DMS153 treated with DMSO at 0.1 percent for 48 hours (cell line): Measurements from ENCODE around the gene LAMA5.

Experiments used
- DNase-seq: peaks from one replicate; lab custom pipeline; 2025; ENCODE audit not compliant: unreplicated experiment; lab: John Stamatoyannopoulos, UW

LAMA5 gene, protein sequence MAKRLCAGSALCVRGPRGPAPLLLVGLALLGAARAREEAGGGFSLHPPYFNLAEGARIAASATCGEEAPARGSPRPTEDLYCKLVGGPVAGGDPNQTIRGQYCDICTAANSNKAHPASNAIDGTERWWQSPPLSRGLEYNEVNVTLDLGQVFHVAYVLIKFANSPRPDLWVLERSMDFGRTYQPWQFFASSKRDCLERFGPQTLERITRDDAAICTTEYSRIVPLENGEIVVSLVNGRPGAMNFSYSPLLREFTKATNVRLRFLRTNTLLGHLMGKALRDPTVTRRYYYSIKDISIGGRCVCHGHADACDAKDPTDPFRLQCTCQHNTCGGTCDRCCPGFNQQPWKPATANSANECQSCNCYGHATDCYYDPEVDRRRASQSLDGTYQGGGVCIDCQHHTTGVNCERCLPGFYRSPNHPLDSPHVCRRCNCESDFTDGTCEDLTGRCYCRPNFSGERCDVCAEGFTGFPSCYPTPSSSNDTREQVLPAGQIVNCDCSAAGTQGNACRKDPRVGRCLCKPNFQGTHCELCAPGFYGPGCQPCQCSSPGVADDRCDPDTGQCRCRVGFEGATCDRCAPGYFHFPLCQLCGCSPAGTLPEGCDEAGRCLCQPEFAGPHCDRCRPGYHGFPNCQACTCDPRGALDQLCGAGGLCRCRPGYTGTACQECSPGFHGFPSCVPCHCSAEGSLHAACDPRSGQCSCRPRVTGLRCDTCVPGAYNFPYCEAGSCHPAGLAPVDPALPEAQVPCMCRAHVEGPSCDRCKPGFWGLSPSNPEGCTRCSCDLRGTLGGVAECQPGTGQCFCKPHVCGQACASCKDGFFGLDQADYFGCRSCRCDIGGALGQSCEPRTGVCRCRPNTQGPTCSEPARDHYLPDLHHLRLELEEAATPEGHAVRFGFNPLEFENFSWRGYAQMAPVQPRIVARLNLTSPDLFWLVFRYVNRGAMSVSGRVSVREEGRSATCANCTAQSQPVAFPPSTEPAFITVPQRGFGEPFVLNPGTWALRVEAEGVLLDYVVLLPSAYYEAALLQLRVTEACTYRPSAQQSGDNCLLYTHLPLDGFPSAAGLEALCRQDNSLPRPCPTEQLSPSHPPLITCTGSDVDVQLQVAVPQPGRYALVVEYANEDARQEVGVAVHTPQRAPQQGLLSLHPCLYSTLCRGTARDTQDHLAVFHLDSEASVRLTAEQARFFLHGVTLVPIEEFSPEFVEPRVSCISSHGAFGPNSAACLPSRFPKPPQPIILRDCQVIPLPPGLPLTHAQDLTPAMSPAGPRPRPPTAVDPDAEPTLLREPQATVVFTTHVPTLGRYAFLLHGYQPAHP (N-terminal part only)

DNA sequence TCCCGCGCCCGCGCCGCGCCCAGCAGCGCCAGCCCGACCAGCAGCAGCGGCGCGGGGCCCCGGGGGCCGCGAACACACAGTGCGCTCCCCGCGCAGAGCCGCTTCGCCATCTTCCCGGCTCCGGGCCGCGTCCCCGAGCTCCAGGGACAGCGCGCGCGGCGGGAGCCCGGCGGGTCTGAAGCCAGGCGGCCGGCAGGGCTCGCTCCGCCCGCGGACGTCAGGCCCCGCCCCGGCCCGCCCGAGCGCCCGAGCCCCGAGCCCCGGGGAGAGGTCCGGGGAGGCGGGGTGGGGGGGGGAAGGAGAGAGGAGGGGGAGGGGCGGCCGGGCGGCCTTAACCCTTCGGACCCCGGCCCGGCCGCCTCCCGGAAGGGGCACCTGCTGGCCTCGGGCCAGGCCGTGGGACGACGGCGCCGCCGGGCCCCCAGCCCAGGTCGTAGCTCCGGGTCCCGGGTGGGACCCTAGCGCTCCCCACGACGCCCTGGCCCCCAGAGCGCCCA lies at the start of gene LAMA5:
Gene LAMA5, minus strand, starts transcription at position 177 of the 497 bp plus-strand sequence. Its CDS starts 67 bp downstream, at position 110.
- no peak for DNase-seq

DNA sequence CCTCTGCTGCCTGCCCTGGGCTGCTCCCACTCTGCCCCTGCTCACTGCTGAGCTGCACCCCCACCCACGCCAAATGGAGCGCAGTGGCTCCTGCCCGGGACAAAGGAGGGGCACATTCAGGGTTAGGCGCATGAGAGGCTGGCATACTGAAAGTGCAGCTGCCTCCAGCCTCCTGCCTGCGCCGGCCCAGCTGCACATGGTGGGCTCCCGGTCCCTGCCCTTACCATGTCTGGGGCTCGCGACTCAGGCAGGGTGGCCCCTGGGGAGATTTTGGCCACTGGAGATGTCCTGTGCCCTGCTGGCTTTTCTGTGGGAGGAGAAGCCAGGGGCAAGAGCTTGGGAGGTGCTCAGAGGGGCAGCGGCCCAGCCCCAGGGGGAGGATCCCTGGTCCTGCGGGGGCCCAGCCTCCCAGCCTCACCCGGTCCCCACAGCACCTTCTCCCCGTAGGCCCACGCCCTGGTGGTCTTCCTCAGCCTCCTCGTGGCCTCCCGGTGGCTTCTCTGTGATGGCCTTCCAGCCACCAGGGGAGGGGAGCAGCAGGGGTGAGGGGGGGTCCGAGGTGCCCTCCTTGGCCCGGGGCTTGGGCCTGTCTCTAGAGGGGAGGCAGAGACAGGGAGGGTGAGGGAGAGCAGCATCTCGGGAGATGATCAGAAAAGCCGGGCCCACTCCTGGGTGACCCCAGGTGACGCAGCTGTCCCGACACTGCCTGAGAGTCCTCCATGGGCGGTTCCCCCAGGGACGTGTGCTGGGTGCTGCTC lies 48.4 kb upstream of the LAMA5 start:
- DNase-seq: no peak

DNA sequence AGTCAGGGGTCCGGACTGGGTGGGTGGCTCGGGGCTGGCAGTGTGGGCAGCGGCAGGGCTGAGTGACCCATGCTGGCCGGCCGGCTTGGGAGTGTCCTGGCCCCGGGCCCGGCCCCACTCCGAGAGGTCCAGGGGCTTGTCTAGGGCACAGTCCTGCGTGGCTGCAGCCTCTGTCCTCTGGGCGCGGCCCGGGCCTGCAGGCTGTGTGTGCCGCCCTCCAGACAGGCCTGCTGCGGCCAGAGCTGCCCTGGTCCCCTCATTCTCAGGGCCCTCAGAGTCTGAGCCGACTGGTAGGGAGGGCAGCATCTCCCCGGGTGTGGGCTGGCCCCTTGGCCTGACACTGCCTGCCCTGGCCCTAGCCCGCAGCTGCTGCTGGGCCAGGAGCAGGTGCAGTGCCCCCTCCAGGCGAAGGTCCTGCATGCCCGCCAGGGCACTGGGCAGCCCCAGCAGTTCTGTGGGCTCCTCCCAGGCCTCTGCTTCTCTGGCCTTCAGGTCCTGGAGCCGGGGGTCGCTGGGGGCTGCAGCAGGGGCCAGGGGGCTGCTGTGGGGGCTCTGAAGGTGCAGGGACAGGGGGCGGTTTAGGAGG lies 46.9 kb upstream of the LAMA5 start:
- no peak for DNase-seq

DNA sequence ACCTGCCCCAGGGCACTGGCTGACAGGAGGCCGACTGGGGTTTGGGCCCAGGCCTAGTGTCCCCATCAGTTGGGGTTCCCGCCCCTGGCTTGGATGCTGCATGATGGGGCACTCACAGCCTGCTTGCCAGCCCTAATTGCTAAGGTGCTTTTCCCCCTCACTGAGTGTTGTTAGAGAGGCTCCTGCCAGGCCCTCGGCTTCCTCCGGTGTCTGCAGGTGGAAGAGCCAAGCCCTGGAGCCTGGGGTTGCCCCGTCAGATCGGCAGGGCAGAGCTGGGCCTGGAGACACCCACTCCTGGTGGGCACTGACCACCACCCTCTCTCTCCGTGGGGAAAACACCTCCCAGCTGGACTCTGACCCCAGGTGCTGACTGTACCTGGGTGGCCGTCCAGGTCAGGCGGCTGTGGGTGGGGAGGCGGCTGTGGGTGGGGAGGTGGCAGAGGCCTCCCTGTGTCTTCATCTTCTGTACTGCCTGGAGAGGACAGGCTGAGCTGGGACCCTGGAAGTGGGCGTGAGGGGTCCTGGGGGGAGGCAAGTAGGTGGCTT lies 46.0 kb upstream of the LAMA5 start:
- DNase-seq: no peak

DNA sequence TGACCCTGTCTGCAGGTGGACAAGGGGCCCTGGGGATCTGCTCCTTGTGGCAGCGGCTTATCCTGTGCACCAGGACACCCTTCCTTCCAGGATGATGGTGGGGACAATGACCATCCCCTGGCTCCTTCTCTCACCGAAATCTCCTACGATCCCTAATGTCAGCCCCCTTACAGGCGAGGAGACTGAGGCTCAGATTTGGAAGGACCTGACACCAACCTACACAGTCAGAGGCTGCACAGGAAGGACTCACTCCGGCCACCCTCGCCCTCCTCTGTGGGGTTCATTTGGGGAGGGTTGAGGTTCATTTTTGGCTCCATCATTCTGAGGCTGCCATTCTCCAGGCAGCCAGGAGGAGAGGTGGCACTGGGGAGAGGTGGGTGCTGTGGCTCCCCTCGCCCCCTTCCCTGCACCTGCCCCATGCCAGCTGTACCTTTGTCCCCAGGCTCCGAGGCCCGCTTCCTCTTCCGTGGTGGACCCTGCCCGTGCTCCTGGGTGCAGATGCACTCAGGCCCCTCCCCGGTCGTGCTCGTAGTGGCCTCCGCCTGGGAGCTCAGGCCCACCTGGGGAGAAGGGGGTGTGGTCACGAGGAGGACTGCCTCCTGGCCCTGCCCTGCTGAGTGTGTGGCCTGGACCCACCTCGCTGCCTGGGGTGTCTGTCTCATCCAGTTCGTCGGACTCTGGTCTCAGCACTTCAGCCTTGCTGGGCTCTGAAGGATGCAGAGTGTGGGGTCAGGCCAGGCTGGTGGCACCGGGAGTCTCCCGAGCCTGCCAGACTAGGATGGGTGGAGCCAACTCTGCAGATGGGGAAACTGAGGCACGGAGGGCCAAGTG lies 45.3 kb upstream of the LAMA5 start:
- peak; percentile 7 for DNase-seq

DNA sequence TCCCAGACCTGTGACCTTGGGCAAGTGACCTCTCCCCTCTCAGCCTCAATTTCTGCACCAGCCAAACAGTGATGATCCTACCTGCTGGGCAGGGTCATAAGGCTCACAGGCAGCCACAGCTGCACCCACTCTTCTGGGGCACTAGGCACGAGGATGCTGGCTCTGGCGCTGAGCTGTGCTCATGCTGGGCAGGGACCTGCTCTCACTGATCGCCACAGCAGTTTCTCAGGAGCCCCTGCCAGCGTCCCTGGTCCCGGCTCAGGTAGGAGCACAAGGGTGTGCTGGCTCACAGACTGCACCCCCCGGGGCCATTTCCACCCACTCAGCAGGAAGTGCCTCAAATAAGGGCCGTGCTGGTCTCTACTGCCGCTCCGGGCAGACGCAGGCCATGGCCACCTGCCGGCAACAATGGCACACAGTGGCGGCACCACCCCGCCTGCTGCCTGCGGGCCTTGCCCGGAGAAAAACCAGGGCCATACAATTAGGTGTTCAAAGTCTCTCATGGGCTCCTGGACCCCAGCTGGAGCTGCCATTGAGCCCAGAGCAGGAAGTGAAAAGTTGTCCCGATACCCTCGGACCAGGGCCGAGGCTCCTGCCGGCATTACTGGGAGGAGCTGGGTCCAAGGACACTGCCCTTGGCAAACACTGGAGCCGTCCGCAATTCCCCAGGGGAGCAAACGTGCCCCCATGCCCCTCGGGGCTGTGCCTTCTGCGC lies 44.5 kb upstream of the LAMA5 start:
- DNase-seq: no peak

DNA sequence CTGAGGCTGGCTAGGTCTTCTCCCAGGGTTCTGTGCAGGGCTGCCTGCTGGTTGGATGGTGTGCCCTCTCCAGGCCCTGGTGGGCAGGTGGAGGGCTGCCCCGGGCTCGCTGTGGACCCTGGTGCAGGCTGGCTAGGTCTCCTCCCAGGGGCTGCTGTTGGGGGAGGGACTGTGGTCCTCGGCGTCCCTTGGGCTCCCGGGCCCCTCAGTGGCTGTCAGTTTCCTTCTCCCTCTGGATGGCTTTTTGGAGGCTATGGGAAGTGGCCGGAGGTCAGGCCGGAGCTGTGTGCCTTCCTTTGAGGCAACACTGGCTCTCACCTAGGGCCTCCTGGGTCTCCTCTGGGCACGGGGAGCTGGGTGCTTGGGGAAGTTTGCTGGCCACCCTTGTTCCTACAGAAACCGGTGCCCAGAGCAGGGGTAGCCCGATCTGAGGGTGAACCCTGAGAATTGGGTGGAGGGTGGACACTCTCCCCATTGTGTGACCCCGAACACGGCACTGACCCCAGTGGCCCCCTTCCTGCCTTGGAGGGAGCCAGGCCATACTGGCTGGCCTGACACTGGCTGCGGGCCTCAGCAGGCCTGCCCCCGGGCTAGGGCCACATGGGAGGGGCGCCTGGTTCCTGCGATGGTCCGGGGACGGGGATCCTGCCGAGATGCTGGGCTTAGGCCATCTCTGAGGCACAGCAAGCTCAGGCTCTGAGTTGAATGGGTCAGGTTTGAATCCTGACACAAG lies 43.8 kb upstream of the LAMA5 start:
- no peak for DNase-seq

DNA sequence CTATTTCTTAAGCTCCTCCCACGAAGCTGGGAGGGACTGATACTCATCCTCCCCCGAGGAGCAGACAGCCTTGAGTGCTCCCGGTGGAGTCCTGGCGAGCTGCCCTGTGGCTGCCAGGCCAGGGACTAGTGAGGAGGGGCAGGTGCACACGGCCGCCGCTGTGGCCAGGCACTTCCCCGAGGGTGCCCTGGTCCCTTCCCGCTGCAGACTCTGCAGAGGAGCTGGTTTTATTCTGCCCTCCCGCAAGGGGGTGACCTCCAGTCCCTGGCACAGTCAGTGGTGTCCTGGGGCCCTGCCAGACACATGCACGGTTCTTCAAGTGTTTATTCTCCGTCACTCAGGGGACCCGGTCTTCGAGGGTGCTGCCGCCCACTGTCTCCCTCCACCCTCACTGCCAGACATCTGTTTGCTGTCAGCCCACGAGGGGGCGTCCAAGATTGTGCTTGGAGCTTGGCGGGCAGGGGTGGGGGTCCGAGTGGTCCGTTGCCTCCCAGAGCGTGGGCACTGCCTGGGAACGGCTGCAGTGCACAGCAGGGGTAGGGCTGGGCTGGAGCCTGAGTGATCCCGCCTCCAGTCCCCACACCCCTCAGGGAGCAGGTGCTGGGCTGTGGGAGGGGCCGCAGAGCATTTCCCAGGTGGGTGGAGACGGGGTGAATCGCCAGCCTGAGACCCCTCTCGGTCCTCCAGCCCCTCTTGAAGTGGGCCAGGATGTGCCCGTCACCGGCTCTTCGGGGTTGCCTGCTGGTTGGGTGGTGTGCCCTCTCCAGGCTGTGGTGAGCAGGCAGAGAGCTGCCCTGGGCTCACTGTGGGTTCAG lies 43.0 kb upstream of the LAMA5 start:
- DNase-seq: peak; percentile 45

DNA sequence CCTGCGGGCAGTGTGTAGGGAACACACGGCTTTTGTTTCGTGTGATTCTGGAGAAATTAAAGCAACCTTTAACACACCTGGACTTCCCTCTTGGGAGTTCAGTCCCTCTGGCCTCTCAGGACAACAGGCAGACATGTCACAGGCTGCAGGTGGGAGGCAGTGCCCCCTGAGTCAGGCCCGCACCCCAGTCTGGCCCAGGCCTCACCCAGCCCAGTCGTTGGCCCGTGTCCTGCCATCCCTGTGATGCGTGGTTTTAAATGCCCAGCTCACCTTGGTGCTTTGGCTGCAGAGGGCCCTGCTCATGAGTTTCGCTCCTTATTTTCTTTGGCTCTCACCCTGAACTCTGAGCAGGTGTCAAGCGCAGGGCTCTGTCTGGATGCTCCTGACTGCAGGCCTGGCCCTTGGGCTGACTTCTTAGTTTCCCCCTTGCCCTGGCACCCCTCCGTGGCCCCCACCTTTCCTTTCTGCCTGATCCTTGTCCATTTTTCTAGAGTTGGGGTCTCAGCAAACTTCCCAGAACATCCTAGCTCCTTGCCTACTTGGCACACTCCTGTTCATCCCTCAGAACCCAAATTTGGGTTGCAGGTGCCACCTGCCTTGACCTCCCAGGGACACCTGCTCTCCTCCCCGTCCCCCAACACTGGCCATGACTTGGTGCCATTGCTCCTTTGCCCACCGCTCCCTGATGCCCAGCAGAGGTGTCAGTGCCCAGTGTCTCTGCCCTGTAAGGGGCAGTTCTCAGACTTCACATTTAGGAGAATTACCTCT lies 42.2 kb upstream of the LAMA5 start:
- no peak for DNase-seq

DNA sequence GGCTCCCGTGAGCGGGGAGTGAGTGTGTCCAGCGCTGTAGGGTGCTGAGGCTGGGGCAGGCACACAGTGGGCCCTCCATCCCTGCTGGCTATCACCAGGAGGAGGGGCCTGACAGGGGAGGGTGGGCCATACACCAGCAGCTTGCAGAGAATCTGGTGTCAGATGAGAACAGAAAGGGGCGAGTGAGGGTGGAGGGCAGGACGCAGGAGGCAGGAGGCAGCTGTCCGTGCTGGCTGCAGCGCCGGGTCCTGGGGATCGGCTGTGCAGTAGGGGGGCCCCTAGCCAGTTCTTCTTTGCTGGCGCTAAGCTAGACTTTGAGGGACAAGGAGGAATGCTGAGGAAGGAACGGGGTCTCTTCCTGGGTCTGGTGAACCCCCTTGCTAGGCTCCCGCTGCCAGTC lies 41.5 kb upstream of the LAMA5 start:
- DNase-seq: no peak

DNA sequence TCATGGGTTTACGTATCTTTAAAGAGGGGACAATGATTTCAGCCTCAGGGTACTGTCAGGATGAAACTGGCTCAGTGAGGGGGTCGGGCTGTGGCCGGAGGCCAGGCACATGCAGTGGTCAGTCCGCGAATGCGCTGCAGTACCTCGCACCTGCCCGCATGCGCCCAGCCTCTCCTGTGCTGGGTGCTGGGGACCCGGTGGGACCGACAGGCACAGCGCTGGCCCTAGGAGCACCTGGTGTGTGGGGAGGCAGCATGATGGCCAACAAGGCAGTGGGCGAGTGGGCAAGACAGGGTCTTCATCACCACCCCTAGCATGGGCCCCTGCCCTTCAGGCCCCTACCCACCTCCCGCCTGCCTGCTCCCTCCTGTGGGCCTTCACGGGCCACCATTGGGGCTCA lies 40.9 kb upstream of the LAMA5 start:
- DNase-seq: no peak

DNA sequence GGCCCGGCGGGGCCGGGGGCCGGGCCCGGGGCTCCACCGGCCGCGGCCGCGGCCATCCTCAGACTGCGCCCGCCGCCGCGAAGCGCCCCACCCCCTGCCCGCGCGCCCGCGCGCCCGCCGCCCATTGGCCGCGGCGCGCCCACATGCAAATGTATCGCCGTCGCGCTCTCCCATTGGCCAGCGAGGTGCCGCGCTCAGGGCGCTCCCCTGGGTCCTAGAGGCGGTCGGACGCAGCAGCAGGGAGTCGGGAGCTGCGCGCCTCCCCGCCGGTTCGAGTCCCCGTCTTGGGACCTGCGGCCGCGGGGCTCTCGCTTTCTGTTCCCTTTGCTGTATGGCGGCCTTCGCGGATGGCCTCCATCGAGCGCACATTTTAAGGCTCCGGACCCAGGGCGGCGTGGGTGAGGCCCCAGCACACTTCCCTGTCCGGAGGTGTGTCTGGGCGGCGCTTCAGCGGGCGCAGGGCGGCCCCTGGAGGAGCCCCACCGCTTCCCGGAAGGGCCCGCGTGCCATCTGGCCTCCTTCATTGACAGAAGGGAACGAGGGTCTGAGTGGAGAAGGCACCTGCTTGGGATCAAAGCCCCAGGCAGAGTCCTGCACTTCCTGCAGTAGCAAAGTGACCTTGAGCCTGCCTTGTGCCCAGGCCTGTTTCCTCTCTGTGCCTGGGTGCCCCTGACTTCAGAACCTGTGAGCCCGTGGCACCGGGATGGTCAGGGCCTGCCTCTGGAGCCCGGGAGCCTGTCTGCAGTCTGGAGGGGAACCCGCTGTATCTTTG lies 40.3 kb upstream of the LAMA5 start, which contains the start of gene CABLES2:
Gene CABLES2, minus strand, starts transcription at position 65 of the 772 bp plus-strand sequence. Its CDS starts 9 bp downstream, at position 56.
- peak; percentile 85 for DNase-seq

DNA sequence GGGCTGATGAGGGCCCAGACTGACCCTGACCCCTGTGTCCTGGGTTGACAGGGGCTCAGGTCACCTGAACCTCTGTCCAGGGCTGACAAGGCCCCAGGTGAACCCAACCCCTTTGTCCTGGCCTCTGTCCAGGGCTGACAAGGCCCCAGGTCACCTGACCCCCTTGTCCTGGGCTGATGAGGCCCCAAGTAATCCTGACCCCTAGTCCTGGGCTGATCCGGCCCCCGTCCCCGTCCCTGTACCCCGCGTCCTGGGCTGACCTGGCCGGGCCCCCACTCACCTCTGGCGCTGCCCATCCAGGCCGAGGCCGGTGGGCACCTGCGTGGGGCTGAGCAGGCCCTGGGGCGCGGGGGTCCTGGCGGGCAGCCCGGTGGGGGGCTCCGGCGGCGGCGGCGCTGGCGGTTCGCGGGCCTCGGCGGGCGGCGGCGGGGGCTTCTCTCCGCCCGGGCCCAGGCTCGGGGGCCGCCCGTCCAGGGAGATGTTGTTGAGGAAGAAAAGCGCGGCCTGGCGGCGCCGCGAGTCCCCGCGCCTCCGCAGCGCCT lies 39.6 kb upstream of the LAMA5 start:
- DNase-seq: no peak

DNA sequence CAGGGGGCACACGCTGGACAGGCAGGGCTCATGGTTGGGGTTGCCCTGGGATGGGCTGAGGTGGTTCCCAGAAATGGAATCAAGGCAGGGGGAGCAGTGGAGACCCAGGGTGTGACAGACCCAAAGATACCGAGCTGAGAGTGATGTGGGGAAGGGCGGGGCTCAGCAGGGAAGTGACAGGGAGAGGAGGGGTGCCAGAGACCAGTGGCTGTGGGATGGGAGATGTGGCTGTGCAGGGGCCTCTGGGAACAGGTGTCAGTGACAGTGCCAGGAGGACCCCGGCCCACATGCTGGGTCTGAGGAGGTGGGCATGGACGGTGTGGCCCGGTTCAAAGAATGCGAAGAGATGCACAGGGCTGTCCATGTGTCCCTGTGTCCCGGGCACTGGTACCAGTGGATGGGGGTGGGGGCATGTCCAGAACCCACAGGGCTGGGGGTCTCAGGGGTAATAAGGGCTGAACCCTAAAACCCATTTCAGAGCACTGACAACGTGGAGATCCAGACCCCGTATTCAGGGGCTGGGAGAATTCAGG lies 38.9 kb upstream of the LAMA5 start:
- no peak for DNase-seq
